ENCODE measurements around the gene CFDP1.

The CFDP1 gene

GRCh38 chr16:75254359-75254837 is 178.9 kb downstream of the CFDP1 start:
- Histone ChIP-seq H3K27me3 (replicated peaks; ENCODE audit: control insufficient read depth, insufficient read depth, low read length, poor library complexity, severe bottlenecking) (peaks cover 37% of the 10 kb centered on the region), H3K9me3 (ENCODE audit: control insufficient read depth, low read length) (no peaks in the 10 kb centered on the region), H3K4me1 (ENCODE audit: control insufficient read depth, insufficient read depth, low read length, poor library complexity, severe bottlenecking) (peaks cover 10% of the 10 kb centered on the region), H3K36me3 (ENCODE audit: control insufficient read depth, insufficient read depth, low read length) (no peaks in the 10 kb centered on the region), H3K27ac (ENCODE audit: insufficient read depth, low read length, poor library complexity, severe bottlenecking) (no peak overlapping the region), H3K4me3 (ENCODE audit: insufficient read depth, low read depth, low read length, poor library complexity, severe bottlenecking) (no peak overlapping the region)
- no peak for DNase-seq

GRCh38 chr16:75252946-75253911 is 180.1 kb downstream of the CFDP1 start:
- Histone ChIP-seq H3K27me3 (replicated peaks; ENCODE audit: control insufficient read depth, insufficient read depth, low read length, poor library complexity, severe bottlenecking) (peaks cover 37% of the 10 kb centered on the region), H3K4me3 (ENCODE audit: insufficient read depth, low read depth, low read length, poor library complexity, severe bottlenecking) (no peak overlapping the region), H3K9me3 (ENCODE audit: control insufficient read depth, low read length) (no peaks in the 10 kb centered on the region), H3K36me3 (ENCODE audit: control insufficient read depth, insufficient read depth, low read length) (no peaks in the 10 kb centered on the region), H3K27ac (ENCODE audit: insufficient read depth, low read length, poor library complexity, severe bottlenecking) (no peak overlapping the region), H3K4me1 (ENCODE audit: control insufficient read depth, insufficient read depth, low read length, poor library complexity, severe bottlenecking) (peaks cover 10% of the 10 kb centered on the region)
- DNase-seq: no peak

- no peak overlapping the region for H3K4me3 ChIP-seq (ENCODE audit: insufficient read depth, low read depth, low read length, poor library complexity, severe bottlenecking)
- H3K27ac ChIP-seq (ENCODE audit: insufficient read depth, low read length, poor library complexity, severe bottlenecking): no peak overlapping the region
- peaks cover 37% of the 10 kb centered on the region for H3K27me3 ChIP-seq (replicated peaks; ENCODE audit: control insufficient read depth, insufficient read depth, low read length, poor library complexity, severe bottlenecking)
- peaks cover 10% of the 10 kb centered on the region for H3K4me1 ChIP-seq (ENCODE audit: control insufficient read depth, insufficient read depth, low read length, poor library complexity, severe bottlenecking)
- no peak for DNase-seq
- no peaks in the 10 kb centered on the region for H3K9me3 ChIP-seq (ENCODE audit: control insufficient read depth, low read length)
- H3K36me3 ChIP-seq (ENCODE audit: control insufficient read depth, insufficient read depth, low read length): no peaks in the 10 kb centered on the region
Measured at GRCh38 chr16:75252049-75252864, 181.0 kb downstream of the CFDP1 start.

GRCh38 chr16:75251280-75252048 is 181.8 kb downstream of the CFDP1 start, which contains the start of gene BCAR1:
TSS of gene BCAR1 (minus strand) at chr16:75251624. CDS start at chr16:75251482, 142 bp downstream.
- Histone ChIP-seq H3K27me3 (replicated peaks; ENCODE audit: control insufficient read depth, insufficient read depth, low read length, poor library complexity, severe bottlenecking) (peaks cover 37% of the 10 kb centered on the region), H3K27ac (ENCODE audit: insufficient read depth, low read length, poor library complexity, severe bottlenecking) (no peak within 1 kb of the TSS), H3K9me3 (ENCODE audit: control insufficient read depth, low read length) (no peaks in the 10 kb centered on the region), H3K4me1 (ENCODE audit: control insufficient read depth, insufficient read depth, low read length, poor library complexity, severe bottlenecking) (peaks cover 10% of the 10 kb centered on the region), H3K36me3 (ENCODE audit: control insufficient read depth, insufficient read depth, low read length) (no peaks in the 10 kb centered on the region), H3K4me3 (ENCODE audit: insufficient read depth, low read depth, low read length, poor library complexity, severe bottlenecking) (peak within 1 kb of the TSS; percentile 50)
- DNase-seq: no peak

GRCh38 chr16:75250809-75251279 is 182.5 kb downstream of the CFDP1 start:
- Histone ChIP-seq H3K4me3 (ENCODE audit: insufficient read depth, low read depth, low read length, poor library complexity, severe bottlenecking) (peak overlapping the region; percentile 50), H3K9me3 (ENCODE audit: control insufficient read depth, low read length) (no peaks in the 10 kb centered on the region), H3K36me3 (ENCODE audit: control insufficient read depth, insufficient read depth, low read length) (no peaks in the 10 kb centered on the region), H3K27me3 (replicated peaks; ENCODE audit: control insufficient read depth, insufficient read depth, low read length, poor library complexity, severe bottlenecking) (peaks cover 37% of the 10 kb centered on the region), H3K27ac (ENCODE audit: insufficient read depth, low read length, poor library complexity, severe bottlenecking) (no peak overlapping the region), H3K4me1 (ENCODE audit: control insufficient read depth, insufficient read depth, low read length, poor library complexity, severe bottlenecking) (peaks cover 10% of the 10 kb centered on the region)
- no peak for DNase-seq

GRCh38 chr16:75250089-75250808 is 183.1 kb downstream of the CFDP1 start:
- Histone ChIP-seq H3K4me3 (ENCODE audit: insufficient read depth, low read depth, low read length, poor library complexity, severe bottlenecking) (peak overlapping the region; percentile 50), H3K27me3 (replicated peaks; ENCODE audit: control insufficient read depth, insufficient read depth, low read length, poor library complexity, severe bottlenecking) (peaks cover 37% of the 10 kb centered on the region), H3K36me3 (ENCODE audit: control insufficient read depth, insufficient read depth, low read length) (no peaks in the 10 kb centered on the region), H3K9me3 (ENCODE audit: control insufficient read depth, low read length) (no peaks in the 10 kb centered on the region), H3K27ac (ENCODE audit: insufficient read depth, low read length, poor library complexity, severe bottlenecking) (no peak overlapping the region), H3K4me1 (ENCODE audit: control insufficient read depth, insufficient read depth, low read length, poor library complexity, severe bottlenecking) (peaks cover 10% of the 10 kb centered on the region)
- DNase-seq: no peak

GRCh38 chr16:75249441-75249840 is 183.9 kb downstream of the CFDP1 start:
- Histone ChIP-seq H3K27ac (ENCODE audit: insufficient read depth, low read length, poor library complexity, severe bottlenecking) (no peak overlapping the region), H3K4me3 (ENCODE audit: insufficient read depth, low read depth, low read length, poor library complexity, severe bottlenecking) (no peak overlapping the region), H3K36me3 (ENCODE audit: control insufficient read depth, insufficient read depth, low read length) (no peaks in the 10 kb centered on the region), H3K27me3 (replicated peaks; ENCODE audit: control insufficient read depth, insufficient read depth, low read length, poor library complexity, severe bottlenecking) (peaks cover 34% of the 10 kb centered on the region), H3K4me1 (ENCODE audit: control insufficient read depth, insufficient read depth, low read length, poor library complexity, severe bottlenecking) (peaks cover 10% of the 10 kb centered on the region), H3K9me3 (ENCODE audit: control insufficient read depth, low read length) (no peaks in the 10 kb centered on the region)
- DNase-seq: no peak

GRCh38 chr16:75248536-75249380 is 184.5 kb downstream of the CFDP1 start:
- H3K9me3 ChIP-seq (ENCODE audit: control insufficient read depth, low read length): no peaks in the 10 kb centered on the region
- H3K36me3 ChIP-seq (ENCODE audit: control insufficient read depth, insufficient read depth, low read length): no peaks in the 10 kb centered on the region
- peaks cover 34% of the 10 kb centered on the region for H3K27me3 ChIP-seq (replicated peaks; ENCODE audit: control insufficient read depth, insufficient read depth, low read length, poor library complexity, severe bottlenecking)
- DNase-seq: no peak
- H3K27ac ChIP-seq (ENCODE audit: insufficient read depth, low read length, poor library complexity, severe bottlenecking): no peak overlapping the region
- H3K4me3 ChIP-seq (ENCODE audit: insufficient read depth, low read depth, low read length, poor library complexity, severe bottlenecking): no peak overlapping the region
- peaks cover 10% of the 10 kb centered on the region for H3K4me1 ChIP-seq (ENCODE audit: control insufficient read depth, insufficient read depth, low read length, poor library complexity, severe bottlenecking)
